Measurements from ENCODE around the gene PKNOX2.

DNA sequence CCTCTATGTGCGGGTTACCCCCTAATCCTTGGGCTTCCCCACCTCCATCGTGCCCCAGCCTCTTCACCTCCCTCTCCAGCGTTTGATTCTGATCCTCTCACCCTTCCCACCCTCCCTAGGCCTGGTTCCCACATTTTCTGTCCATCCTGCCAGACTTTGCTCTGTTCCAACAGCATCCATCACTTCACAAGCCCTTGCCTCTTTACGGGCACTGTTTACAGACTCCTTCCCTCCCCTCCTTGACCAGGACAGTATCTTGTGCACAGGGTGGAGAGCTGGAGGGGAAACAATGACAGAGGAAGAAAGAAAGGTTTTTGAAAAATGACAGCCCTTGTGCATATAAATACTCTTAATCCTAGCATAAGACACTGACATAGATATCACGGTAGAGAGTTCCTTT, 301.1 kb downstream of the PKNOX2 start:
- TF ChIP-seq, protein P1, sequence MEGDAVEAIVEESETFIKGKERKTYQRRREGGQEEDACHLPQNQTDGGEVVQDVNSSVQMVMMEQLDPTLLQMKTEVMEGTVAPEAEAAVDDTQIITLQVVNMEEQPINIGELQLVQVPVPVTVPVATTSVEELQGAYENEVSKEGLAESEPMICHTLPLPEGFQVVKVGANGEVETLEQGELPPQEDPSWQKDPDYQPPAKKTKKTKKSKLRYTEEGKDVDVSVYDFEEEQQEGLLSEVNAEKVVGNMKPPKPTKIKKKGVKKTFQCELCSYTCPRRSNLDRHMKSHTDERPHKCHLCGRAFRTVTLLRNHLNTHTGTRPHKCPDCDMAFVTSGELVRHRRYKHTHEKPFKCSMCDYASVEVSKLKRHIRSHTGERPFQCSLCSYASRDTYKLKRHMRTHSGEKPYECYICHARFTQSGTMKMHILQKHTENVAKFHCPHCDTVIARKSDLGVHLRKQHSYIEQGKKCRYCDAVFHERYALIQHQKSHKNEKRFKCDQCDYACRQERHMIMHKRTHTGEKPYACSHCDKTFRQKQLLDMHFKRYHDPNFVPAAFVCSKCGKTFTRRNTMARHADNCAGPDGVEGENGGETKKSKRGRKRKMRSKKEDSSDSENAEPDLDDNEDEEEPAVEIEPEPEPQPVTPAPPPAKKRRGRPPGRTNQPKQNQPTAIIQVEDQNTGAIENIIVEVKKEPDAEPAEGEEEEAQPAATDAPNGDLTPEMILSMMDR (IDR thresholded peaks at IDR 0.05; ENCODE audit: low read length): no peak
- TF ChIP-seq EZH2 (optimal IDR thresholded peaks at IDR 0.05; ENCODE audit: low read depth, low read length) (no peak), EZH2phosphoT487 (IDR thresholded peaks at IDR 0.05; ENCODE audit: low read length) (no peak)
